NK-92 treated with Interleukin-12 subunit alpha and Interleukin-12 subunit beta, amount 100 ng/mL, for 24 hours (cell line): Measurements from ENCODE around the gene PMVK.

Source experiments
- DNase-seq: peaks from one replicate; lab custom pipeline; 2025; lab: John Stamatoyannopoulos, UW

Gene PMVK

GRCh38 chr1:154878371-154879037 lies 58.0 kb downstream of the PMVK start:
- peak; percentile 29 for DNase-seq

GRCh38 chr1:154877370-154877974 lies 59.0 kb downstream of the PMVK start:
- DNase-seq, result no peak

GRCh38 chr1:154876842-154877369 lies 59.6 kb downstream of the PMVK start:
- no peak for DNase-seq
